ENCODE results near the gene TMEM132E.
A peak's percentile ranks its signal among the peaks of the same experiment; 100 is the strongest.

Gene TMEM132E

DNA sequence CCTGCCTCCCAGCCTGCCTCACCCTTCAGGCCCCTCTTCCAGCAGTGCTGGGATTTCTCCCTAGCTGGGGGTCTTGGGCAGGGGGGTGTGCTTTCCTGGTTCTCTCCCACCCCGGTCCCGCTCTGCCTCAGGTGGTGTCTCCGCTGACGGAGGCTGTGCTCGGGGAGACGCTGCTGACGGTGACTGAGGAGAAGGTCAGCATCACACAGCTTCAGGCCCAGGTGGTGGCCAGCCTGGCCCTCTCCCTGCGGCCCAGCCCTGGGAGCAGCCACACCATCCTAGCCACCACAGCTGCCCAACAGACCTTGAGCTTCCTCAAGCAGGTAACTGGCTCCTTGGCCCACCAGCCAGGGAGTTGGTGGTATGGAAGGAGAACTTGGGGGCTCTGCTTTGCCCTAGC lies 56.5 kb downstream of the TMEM132E start:
- DNase-seq = no peak

DNA sequence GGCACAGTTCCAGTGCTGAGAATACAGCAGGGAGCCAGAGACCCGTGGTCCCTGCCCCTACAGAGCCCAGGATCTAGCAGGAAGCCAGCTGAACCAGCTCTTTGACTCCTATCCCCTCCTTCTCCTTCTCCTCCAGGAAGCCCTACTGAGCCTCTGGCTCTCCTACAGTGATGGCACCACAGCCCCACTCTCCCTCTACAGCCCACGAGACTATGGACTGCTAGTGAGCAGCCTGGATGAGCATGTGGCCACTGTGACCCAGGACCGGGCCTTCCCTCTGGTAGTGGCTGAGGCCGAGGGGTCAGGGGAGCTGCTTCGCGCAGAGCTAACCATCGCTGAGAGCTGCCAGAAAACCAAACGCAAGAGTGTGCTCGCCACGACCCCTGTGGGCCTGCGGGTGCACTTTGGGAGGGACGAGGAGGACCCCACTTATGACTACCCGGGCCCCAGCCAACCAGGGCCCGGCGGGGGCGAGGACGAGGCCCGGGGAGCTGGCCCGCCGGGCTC lies 57.7 kb downstream of the TMEM132E start:
- no peak for DNase-seq

DNA sequence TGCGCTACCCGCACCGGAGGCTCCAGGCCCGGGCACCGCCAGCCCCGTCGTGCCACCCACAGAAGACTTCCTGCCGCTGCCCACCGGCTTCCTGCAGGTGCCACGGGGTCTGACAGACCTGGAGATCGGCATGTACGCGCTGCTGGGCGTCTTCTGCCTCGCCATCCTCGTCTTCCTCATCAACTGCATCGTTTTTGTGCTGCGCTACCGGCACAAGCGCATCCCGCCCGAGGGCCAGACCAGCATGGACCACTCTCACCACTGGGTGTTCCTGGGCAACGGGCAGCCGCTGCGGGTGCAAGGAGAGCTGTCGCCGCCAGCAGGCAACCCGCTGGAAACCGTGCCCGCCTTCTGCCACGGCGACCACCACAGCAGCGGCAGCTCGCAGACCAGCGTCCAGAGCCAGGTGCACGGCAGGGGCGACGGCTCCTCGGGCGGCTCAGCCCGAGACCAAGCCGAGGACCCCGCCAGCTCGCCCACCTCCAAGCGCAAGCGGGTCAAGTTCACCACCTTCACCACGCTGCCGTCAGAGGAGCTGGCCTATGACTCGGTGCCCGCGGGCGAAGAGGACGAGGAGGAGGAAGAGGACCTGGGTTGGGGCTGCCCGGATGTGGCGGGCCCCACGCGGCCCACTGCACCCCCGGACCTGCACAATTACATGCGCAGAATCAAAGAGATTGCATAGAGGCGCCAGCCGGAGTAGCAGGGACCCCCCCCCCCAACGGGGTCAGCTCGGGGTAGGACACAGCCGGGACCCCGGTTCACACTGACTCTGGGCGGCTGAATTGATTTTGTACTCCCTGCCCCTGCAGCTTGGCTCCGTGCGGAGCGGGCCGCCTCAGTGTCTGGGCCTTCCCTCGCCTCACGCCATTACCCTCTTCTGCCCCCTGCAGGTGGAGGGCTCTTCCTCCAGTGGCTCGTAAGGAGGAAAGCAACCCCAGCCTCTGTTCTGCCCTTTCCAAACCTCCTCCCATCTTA lies 58.5 kb downstream of the TMEM132E start:
- DNase-seq = peak; percentile 91

DNA sequence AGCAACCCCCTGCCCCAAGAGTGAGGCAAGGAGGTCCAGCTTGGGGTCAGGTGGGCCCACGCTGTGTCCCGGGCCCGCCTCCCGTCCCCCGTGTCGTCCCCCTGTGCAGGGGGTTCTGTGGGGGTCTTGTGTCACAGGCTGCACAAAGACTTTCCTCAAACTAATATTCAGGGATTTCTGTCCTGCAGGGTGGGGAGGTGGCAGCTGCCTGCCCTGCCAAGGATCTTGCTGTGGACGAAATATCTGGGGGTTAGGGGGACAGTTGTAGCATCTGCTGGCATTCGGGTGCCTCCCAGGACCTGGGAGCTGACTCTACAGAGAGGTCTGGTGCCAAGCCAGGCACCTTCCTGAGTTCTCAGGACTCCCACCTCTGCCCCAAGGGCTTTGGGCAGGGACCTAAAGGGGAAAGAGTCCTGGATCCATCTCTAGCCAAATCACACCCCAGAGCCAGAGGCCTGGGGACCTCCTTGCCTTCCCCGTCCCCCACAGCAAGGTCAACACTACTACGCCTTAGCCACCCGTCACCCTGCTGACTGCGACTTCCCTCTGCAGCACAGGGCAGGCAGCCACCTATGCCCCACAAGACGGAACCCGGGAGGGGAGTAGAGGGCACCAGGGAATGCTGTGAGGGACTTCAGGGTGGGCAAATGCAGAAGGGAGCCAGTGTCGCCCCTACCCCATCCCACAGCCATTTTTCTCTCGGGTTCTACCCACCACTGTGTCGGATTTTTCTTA lies 59.3 kb downstream of the TMEM132E start:
- DNase-seq = no peak

DNA sequence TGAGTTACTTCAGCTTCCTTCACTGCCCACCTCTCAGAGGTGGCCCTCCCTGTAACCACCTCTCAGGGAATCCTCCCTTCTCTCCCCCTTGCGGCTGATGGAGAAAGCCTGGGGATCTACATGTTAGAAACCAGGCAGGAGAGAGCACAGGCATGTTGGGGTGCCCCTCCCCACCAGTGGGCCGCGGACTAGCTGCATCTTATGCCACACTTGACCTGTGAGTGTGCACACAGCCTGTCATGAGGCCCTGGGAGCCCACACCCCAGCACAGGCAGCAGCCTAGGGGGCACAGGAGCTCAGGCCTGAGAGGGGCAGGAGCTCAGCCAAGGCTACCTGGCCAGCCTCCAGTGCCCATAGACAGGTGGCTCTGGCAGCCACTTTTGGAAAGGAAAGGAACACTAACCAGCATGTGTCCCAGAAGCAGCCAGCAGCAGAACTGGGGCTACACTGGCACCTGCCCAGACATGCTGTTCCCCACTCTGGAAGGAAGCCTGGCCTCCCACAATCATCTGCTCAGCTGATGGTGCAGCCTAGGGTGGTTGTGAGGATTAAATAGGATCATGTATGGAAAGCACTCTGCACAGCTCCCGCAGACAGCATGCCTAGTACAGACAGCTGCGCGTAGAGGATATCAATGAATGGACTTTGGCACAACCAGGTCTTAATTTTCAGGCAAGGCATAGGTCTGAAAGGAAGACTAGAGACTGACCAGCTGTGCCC lies 60.5 kb downstream of the TMEM132E start:
- DNase-seq = peak; percentile 93

DNA sequence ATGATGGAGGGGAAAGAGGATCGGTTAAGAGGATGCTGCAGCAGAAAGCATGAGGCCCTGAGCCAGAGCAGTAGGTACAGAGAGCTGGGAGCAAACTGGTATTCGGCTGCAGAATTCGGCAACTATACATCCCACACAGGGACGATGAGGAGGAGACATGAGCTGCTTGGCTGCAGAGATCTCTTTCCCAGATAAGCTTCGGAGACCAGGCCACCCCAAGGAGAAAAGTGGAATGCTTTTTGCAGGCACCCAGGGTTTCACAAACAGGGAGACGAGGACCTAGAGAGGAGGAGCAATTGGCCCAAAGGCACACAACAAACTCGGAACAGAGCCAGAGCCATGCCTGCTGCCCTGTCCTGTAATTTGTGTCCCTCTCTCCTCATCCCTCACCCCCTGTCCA lies 62.0 kb downstream of the TMEM132E start:
- DNase-seq = no peak

DNA sequence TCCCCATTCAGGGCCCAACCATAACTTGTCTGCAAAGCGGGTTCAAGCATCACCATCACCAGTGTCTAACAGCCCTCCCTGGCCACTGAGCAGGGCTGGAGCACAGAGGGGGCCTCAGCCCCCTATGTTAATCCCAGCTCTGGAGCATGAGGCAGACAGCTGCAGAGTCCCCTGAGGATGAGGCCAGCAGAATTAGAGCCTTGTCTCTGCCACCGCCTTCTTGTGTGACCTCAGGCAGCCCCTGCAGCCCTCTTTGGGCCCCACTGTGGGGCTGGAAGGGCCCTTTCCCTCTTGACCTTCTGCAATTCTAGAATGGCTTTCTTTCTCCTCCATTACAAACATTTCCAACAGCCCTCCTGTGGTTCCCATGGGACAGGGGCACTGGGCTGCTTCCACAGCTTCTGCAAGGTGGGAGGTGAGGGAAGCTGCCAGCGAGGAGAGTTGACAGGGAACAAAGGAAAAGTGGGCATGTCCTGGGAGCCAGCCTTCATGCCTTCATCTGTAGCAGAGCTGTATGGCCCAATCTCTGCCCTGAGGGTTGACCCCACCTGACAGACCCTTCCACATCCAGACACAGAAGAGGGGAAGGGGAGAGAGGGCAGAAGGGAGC lies 65.7 kb downstream of the TMEM132E start:
- peak; percentile 93 for DNase-seq

DNA sequence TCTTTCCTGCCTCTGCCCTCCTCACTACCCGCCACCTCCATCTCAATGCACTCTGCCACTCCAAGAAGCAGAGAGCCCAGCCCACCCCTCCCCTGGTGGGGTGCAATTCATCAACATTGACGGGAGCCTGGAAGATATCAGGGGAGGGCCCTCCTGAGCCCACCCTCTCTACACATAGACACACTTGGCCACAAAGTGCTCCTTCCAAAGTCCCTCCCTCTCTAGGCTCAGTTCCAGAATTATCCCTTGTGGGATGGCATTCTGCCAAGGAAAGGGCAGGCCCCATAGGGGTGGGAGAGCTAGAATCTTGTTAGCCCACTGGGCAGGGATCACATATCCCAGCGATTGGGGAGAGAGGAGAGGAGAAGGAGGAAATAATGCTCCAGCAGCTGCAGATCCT lies 66.2 kb downstream of the TMEM132E start:
- peak; percentile 97 for DNase-seq

DNA sequence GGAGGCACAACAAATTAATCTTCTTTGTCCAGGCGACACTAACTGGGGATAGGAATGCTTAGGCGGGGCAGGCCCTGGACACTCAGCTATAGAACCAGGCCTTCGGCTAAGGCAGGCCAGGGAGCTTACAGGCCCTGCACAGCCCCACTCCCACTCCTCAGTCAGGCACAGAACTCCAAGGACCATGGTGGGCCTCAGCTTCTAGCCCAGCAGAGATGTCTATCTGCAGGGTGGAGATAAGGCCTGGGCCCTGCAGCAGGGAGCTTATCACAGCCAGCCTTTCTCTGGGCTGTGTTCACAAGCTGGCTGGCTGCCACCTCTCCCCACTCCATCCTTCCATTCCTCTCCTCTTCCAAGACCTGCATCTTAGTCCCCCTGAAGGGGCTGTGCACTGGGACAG lies 68.1 kb downstream of the TMEM132E start:
- DNase-seq = no peak

DNA sequence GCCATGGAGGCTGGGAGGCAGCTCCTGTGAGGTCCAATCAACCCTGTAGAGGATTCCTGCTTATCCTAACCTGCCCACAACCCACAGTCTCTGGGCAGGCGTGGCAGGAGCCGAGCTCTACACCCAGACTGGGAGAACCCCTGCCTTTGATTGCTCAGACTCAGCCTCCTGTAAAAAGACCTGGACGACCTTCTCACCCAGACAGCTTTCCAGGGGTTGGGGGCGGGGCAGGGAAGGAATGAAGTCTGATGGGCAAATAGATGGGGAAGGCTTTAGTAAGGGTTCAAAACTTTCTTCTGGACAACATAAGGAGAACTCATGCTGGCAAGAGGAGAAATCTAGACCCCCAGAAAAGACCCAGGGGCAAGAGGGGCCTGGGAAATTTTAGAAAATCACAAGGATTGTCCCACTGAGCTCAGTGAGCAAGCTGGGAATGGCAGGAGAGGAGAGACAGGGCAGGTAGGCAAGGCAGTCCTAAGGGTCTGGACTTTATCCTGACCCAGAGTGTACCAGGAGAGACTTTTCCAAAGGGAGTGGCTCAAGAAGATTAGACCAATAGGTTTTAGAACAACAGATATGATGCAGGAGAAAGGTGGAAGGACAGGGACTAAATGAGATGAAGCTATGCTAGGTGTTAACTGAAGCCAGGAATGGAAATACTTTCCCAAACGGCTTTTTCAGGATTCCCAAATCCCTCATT lies 70.8 kb downstream of the TMEM132E start:
- no peak for DNase-seq

DNA sequence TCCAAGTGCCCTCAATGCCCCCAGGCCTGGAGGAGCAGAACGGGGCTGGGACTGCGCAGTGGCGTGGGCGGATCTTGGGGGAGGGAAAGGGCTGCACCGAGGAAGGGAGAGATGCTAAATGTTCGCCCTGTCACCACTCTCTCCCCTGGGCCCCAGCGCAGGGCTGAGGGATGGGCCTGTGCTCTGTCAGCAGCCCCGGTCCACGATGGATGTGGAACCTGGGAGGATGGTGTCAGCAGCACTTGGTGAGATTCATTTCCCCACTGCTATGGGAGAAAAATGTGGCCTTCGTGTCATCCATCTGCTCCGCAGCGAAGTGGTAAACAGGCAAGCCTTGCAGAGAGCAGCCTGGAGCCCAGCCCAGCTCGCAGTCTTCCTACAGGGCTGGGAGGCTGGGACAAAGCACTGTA lies 72.0 kb downstream of the TMEM132E start:
- no peak for DNase-seq

DNA sequence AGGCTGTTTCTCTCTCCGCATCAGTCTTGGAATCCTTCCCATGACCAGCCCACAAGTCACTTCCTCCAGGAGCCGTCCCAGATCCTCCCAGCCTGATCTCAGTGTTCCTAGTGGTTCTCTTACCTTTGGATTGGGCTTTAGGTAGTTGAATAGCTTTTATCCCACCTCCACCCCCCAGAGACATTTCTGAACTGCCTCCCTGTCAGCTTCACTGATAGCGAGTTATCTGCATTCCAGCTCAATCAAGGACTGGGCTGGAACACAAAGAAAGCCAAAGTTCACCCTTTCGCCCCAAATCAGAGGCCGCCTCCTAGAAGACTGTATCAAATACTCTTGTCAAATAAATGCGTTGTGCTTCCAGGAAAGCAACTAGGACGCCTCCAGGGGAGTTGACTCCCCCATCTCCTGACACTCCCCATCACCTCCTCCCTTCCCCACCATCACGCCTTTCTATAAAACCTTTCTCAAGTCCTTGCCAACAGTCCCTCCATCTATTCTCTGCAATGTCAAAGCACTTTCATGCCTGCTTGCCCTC lies 72.7 kb downstream of the TMEM132E start:
- no peak for DNase-seq

DNA sequence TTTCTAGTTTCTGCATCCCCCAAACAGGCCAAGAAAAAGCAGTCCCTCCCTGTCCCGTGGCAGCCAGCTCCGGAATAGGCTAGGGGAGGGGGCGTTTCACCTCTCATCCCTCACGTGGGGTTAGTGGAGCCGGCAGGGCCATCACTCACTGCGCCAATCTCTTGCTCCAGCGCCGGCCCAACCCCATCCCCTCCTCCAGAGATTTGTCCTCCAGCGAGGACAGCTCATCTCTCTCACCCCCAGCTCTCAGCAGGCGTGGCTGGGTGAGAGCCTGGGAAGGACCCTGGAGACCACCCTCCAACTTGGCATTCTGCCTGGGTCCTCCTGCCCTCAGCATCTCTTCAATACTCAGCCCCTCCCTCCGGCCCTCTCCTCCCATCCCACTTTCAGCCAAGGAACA lies 74.1 kb downstream of the TMEM132E start:
- no peak for DNase-seq

DNA sequence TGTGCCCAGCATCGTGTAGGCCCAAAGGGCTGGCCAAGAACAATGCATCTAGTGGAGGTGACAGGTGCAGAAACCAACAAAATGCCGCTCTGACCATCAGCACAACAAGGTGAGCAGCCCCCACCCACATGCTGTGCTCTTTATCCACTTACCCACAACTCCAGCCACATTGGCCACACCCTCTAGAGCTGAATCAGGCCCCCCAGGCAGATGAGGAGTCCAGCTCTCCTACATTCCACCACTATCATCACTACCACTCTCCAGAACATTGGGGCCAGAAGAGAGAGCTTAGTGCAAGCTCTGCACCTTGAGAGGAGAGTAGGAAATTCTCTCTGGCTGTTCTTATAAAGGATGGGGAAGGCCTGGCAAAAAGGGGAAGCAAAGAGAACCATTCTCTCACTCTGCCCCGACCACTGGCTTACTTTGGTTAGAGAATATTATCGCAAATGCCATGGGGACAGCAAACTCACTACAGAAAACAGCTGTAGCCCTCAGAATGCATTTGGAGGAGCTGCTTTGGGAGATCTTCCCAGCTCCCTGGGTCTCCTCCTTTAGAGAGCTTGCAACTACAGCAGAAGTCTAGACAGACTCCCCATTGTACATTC lies 75.0 kb downstream of the TMEM132E start:
- DNase-seq = no peak

DNA sequence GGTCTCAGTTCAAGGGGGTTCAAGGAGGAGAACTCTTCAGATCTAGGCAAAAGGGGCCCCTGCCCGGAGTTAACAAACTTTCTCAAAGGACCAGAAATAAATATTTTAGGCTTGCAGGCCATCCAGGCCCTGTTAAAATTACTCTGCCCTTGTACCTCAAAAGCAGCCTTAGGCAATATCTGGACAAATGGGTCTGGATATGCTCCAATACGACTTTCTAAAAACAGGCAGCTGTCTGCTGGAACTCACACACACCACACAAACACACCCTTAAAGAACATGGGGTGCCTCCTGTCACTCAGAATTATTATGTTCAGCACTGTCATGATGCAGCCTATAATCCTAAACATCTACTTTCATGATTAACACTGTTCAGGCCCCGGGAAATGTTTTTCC lies 75.5 kb downstream of the TMEM132E start:
- DNase-seq = no peak

DNA sequence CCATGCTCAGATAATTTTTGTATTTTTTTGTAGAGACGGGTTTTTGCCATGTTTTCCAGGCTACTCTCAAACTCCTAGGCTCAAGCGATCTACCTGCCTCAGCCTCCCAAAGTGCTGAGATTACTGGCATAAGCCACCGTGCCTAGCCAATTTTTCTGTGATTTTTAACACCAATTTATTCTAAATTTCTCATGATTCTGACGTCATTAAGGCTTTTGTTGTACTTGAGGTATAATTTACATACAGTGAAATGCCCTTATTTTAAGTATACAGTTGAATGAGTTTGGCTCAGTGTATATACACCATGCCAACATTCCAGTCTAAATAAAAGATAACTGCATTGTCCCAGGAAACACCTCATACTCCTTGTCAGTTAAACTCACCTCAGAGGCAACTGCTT lies 77.4 kb downstream of the TMEM132E start:
- no peak for DNase-seq

DNA sequence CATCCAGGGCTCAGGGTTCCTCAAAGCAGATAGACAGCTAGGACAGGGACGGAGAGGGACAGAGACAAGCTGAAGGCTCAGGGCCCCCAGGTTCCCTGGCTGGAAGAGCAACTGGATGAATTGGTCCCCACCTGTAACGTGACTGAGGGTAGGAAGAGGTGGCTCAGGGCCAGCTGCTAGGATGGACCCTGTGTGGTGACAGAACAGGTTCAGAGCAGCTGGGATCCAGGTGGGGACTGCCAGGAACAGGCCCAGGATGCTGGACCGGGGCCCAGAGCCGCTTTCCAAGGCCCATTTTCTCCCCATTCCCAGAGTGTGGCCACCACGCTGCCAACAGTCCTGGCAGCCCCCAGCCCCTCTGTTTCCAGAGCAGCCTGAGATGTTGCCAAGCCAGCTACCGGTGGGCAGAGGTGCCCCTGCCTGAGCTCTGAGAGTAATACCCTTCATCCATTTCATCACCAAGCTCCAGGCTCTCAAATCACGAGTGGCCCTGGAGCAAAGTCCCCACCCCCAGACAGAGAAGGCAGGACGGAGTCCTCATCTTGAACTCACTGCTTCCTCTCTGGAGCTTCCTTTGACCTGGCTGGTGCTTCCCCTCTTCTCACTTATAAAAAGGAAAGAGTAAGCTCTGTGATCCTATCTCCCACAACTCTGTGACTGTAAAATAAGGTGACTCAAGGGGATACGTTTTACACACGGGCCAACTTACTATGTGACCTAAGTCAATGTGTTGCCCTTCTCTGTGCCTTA lies 79.6 kb downstream of the TMEM132E start:
- DNase-seq = no peak

DNA sequence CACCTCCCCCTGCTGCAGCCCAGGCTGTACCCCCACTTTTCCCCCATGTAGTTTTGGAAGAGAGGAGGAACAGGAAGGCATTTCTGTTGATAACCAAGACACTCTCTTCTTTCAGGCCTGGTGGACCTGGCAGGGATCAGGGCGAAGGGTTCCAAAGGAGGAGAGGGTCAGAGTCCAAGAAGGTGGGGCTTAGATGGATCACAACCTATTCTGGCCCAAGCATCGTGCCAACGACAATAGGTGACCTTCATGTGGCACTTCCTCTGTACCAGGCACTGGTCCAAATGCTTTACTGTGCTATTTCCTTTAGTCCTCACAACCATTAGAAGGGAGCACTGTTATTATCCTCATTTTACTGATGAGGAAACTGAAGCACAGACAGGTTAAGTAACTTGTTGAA lies 84.3 kb downstream of the TMEM132E start:
- DNase-seq = no peak

DNA sequence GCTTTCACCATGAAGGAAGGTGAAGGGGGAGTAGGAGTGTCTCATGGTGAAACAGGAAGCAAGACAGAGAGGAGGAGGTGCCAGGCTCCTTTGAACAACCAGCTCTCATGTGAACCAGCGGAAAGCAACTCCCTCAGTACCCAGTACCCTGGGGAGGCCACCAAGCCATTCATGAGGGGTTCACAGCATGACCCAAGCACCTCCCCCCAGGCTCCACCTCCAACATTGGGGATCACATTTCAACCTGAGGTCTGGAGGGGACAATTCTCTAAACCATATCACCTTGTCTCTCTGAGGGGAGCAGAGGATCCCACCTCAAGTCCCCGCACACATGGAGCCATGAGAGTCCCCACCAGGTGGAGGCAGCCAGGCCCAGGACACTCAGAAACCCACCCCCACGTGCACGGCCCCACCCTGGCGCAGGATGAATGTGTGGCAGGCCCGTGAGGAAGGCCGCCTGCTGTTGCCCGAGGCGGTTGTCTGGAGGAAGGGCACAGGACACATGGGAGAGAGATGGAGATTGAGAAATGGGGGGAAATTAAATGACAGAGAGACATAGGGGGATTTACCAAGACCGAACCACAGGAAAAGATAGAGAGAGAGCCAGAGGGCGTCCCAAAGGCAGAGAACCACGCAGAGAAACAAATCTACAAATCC lies 85.9 kb downstream of the TMEM132E start:
- DNase-seq = no peak

All from NCI-H82 (cell line).